Aorta (tissue), 5 donors: ENCODE measurements around the gene SELENOS. TPM values are rescaled to one million over a fixed set of nuclear protein-coding genes. Genes with fewer than 3 reads are reported as not detected.

Experiments
- ATAC-seq: fragments of 200-7000 bp; cut with Tn5 transposase; one replicate; pipeline ENCODE4 v1.9.1; 2022; ENCODE audit warnings: moderate library complexity; ENCODE audit not compliant: low FRiP score
- DNase-seq, 2 donors: peaks; one replicate each; pipeline ENCODE4 v3.0.0-alpha.2; 2020
- H3K27ac ChIP-seq, 2 donors: one replicate each; pipeline ENCODE4 v1.5.1; 2013; ENCODE audit warnings: low read length in 2 of 2, mild to moderate bottlenecking in 2 of 2, moderate library complexity in 2 of 2, control low read depth in 1 of 2, inconsistent platforms in 1 of 2, low read depth in 1 of 2
- H3K27me3 ChIP-seq, 2 donors: one replicate each; pipeline ENCODE4 v1.6.1; 2013; ENCODE audit warnings: control low read depth in 1 of 2, low read length in 1 of 2, mild to moderate bottlenecking in 1 of 2, moderate library complexity in 1 of 2; ENCODE audit not compliant: insufficient read depth in 2 of 2, control insufficient read depth in 1 of 2
- H3K36me3 ChIP-seq, 2 donors: one replicate each; pipeline ENCODE4 v1.6.1; 2013; ENCODE audit warnings: control low read depth in 1 of 2, low read length in 1 of 2, mild to moderate bottlenecking in 1 of 2; ENCODE audit not compliant: insufficient read depth in 2 of 2, control insufficient read depth in 1 of 2
- H3K4me1 ChIP-seq, 2 donors: one replicate each; pipeline ENCODE4 v1.6.1; 2013; ENCODE audit warnings: low read length in 2 of 2, control low read depth in 1 of 2, mild to moderate bottlenecking in 1 of 2, moderate library complexity in 1 of 2; ENCODE audit not compliant: insufficient read depth in 2 of 2, control insufficient read depth in 1 of 2
- H3K4me3 ChIP-seq, 2 donors: one replicate each; pipeline ENCODE4 v1.5.1; 2013; ENCODE audit warnings: low read length in 2 of 2, control low read depth in 1 of 2, mild to moderate bottlenecking in 1 of 2
- H3K9me3 ChIP-seq: one replicate; pipeline ENCODE4 v1.6.1; 2013; ENCODE audit warnings: mild to moderate bottlenecking, low read length; ENCODE audit not compliant: control insufficient read depth
- WGBS, 2 donors: extraction: QIAGEN DNeasy Blood & Tissue Kit; methylation state at CpG; one replicate each; pipeline ENCODE4 v1.1.7; 2013; 5-methylcytosine and 5-hydroxymethylcytosine counted together
- intact Hi-C, 2 donors: fragments of 100-400 bp; cut with DNase I; formaldehyde crosslinking; loops; one replicate each; pipeline versions ENCODE4 v1.14.2 to v1.15.0; 2022
- polyA plus RNA-seq, 2 donors: library from polyadenylated mRNA; stranded (reverse); fragments of 200-250 nt; gene quantifications; one replicate each; pipeline ENCODE4 v1.2.3, GENCODE V29; 2013
- total RNA-seq, 2 donors: library from RNA; stranded (reverse); fragmentation: NEBNext Ultra II Directional; extraction: Animal tissue kit (Norgen Biotek cat#: 25700); gene quantifications; one replicate each; pipeline ENCODE4 v1.2.1, GENCODE V29; 2021
- donor health status: healthy with polysubstance abuse.
- donor health status: Bipolar disorder and iron deficiency.
- donor health status: DM: no; HTN: no; CAD: no.
- donor health status: DM: no; HTN: no; CAD: no.
- donor health status: DM: yes; HTN: yes; CAD: no.

SELENOS gene
- total and polyA plus RNA-seq, 4 donors = 69.0 to 123 (median 94.7) TPM

DNA sequence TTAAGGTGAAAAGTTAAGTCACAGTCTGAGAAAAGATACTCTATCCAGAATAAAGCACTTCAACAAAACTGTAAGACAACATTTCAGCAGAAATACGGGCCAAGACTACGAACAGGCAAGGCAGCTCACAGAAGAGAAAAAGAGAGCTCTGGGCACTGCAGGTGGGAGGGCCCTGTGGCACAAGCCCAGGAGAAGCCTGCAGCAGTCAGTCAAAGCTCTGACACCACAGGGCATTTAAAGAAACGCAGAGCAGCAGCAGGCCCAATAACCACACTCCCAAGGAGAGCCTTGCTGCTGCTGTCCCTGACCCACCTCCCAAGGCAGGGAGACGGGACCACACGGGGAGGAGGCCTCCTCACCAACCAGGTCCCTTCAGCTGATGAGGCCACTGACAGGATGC is 44.6 kb downstream of the SELENOS start:
- no peaks in the 10 kb centered on the region for H3K27me3 ChIP-seq
- H3K4me1 ChIP-seq = peaks cover 0 to 4% of the 10 kb centered on the region in 2 donors
- intact Hi-C loops = no loop called here
- WGBS, 2 donors = 15 to 19% methylated on average over 5 of the region's 5 CpGs
- ATAC-seq = no peak
- no peak overlapping the region for H3K4me3 ChIP-seq
- no peaks in the 10 kb centered on the region for H3K36me3 ChIP-seq
- no peak for DNase-seq
- H3K9me3 ChIP-seq = no peaks in the 10 kb centered on the region
- H3K27ac ChIP-seq = no peak overlapping the region

DNA sequence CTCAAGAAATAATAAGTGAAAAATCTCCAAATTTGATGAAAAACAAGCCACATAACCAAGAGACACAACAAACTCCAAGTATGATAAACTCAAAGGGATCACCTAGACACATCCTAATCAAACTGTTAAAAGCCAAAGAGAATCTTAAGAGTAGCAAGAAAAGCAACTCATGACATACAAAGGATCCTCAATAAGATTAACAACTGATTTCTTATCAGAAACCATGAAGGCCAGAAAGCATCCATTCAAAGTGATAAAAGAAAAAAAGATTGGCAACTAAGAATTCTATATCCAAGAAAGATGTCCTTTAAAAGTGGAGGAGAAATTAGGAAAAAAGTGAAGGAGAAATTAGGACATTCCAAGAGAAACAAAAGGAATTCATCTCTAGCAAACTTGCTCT is 49.0 kb downstream of the SELENOS start:
- peaks cover 0 to 4% of the 10 kb centered on the region in 2 donors for H3K4me1 ChIP-seq
- no peak overlapping the region for H3K27ac ChIP-seq
- no peak for ATAC-seq
- no peak overlapping the region for H3K4me3 ChIP-seq
- no peaks in the 10 kb centered on the region for H3K27me3 ChIP-seq
- DNase-seq = no peak
- H3K9me3 ChIP-seq = no peaks in the 10 kb centered on the region
- no peaks in the 10 kb centered on the region for H3K36me3 ChIP-seq
- intact Hi-C loops = no loop called here

DNA sequence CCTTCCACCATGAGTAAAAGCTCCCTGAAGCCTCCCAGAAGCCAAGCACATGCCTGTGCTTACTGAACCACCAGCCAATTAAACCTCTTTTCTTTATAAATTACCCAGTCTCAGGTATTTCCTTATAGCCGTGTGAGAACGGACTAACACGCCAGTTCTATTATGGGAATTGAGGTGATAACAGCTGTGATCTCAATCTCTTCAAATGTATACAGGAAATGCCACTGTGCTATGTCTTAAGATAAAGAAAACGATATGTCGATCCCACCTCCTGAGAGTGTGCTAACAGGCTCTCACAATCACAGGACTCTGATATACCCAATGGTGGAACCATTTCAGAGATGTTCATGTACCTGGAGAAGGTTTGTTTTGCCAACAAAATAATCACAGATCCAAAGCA is 51.6 kb downstream of the SELENOS start:
- WGBS, 2 donors = 48 to 60% methylated on average over 5 of the region's 5 CpGs
- ATAC-seq (no peak), DNase-seq (no peak)
- H3K4me1 ChIP-seq = peaks cover 0 to 2% of the 10 kb centered on the region in 2 donors
- no peak overlapping the region for H3K27ac ChIP-seq
- H3K9me3 ChIP-seq = no peaks in the 10 kb centered on the region
- no peak overlapping the region for H3K4me3 ChIP-seq
- H3K27me3 ChIP-seq = no peaks in the 10 kb centered on the region
- intact Hi-C loops = no loop called here
- no peaks in the 10 kb centered on the region for H3K36me3 ChIP-seq

Other genes starting within 250 kb of the SELENOS start
- gene CHSY1, start 25.4 kb downstream of the SELENOS start, total RNA-seq = 10 to 100 TPM; 65.4 to 78.4 TPM
- 10 to 100 TPM; 10.8 to 34.2 TPM for gene CHSY1, start 25.4 kb downstream of the SELENOS start, polyA plus RNA-seq
- gene SNRPA1, start 17.8 kb upstream of the SELENOS start, total RNA-seq = 10 to 100 TPM; 46.4 to 49.2 TPM
- gene SNRPA1, start 17.8 kb upstream of the SELENOS start, polyA plus RNA-seq = 10 to 100 TPM; 37.6 to 54.1 TPM
- 10 to 100 TPM in 1 of 2 donors, 1 to 10 TPM in 1; 5.0 to 11.2 TPM for gene PCSK6, start 212.2 kb upstream of the SELENOS start, total RNA-seq
- 1 to 10 TPM in 1 of 2 donors, not detected in 1; 1.6 TPM for gene PCSK6, start 212.2 kb upstream of the SELENOS start, polyA plus RNA-seq